ENCODE measurements around the gene PPAT. TPM values are rescaled to one million over a fixed set of nuclear protein-coding genes. Genes with fewer than 3 reads are reported as not detected.

PPAT gene
- total RNA-seq, result 11.7 and 12.9 TPM in 2 replicates

DNA sequence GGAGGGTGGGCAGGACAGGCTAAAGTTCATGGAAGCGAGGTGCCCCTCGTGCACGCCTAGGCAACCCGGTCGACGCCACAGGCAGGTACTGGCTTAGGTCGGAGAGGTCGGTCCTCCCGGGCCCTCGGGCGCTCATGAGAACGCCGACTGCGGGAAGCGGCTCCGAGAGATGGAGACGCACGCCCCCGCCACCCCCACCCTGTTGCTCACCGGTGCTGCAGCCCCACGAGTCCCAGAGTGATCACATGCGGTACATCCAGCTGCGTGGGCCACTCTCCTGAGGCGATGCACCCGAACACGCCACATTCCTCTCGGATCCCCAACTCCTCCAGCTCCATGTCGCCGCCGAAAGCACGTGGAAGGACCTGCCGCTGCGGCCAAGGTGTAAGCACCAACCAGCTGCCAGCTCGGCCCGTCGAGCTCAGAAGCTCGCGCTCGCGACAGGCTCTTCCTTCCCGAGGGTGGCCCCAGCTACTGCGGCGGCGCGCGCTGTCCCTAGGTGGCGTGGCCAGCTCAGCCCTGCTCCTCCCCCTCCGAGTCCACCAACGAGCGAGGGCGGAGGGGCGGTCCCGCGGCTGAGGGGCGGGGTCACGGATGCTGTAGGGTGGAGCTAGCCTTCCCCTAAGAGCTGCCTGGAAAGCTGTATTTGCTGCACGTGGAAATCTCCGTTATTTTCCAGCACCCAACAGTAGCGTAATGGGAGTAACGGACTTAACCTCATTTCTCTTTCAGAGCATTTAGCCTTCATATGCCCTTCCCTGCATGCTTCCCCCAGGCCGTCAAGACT is at the start of gene PPAT:
TSS of gene PPAT (minus strand) at position 476 of the 787 bp plus-strand sequence. CDS start at position 338, 138 bp downstream.
- CTCF ChIA-PET, result interaction anchor here (1.0 to 5.6 kb wide), 8 partner anchors 11 to 487 kb away, joined by 4 to 38 read pairs (median 5); partner anchors contain the start of genes AASDH, CEP135 and SRP72
- H3K36me3 Mint-ChIP-seq (ENCODE audit: low read depth), result peaks cover 9% of the 10 kb centered on the region
- intact Hi-C loops (cut with micrococcal nuclease), result loop anchor here (1.0 to 10.0 kb wide), 8 partner anchors 10 to 1040 kb away; partner anchors contain the start of genes AASDH, NOA1, SPINK2 and TMEM165

GRCh38 chr4:56480691-56481090 is 45.3 kb upstream of the PPAT start:
- TF ChIP-seq CTCF (IDR thresholded peaks at IDR 0.05), result no peak
- ChIA-PET CTCF (no interaction called here), POLR2A (no interaction called here)
- no peak overlapping the region for H3K4me3 Mint-ChIP-seq
- H3K9me3 Mint-ChIP-seq, result no peaks in the 10 kb centered on the region
- H3K27me3 Mint-ChIP-seq, result no peaks in the 10 kb centered on the region
- peaks cover 3% of the 10 kb centered on the region for H3K4me1 Mint-ChIP-seq
- no peak for DNase-seq
- H3K27ac Mint-ChIP-seq, result no peak overlapping the region
- intact Hi-C loops (cut with micrococcal nuclease), result no loop called here
- no peak for ATAC-seq (ENCODE audit: low read depth)
- peaks cover 74% of the 10 kb centered on the region for H3K36me3 Mint-ChIP-seq (ENCODE audit: low read depth)

More for the DNA sequence above, at the start of gene PPAT:
- TF ChIP-seq CTCF (IDR thresholded peaks at IDR 0.05), result no peak
- peak; percentile 98 for DNase-seq
- ATAC-seq (ENCODE audit: low read depth), result peak; percentile 86
- no peaks in the 10 kb centered on the region for H3K27me3 Mint-ChIP-seq
- H3K27ac Mint-ChIP-seq, result peak within 1 kb of the TSS; percentile 97
- no peaks in the 10 kb centered on the region for H3K9me3 Mint-ChIP-seq
- H3K4me3 Mint-ChIP-seq, result peak within 1 kb of the TSS; percentile 90
- H3K4me1 Mint-ChIP-seq, result peaks cover 37% of the 10 kb centered on the region
- POLR2A ChIA-PET, result interaction anchor here (0.6 to 5.2 kb wide), 18 partner anchors 10 to 1040 kb away, joined by 3 to 95 read pairs (median 4); partner anchors contain the start of genes AASDH, CEP135, NOA1 and POLR2B

GRCh38 chr4:56477192-56477702 is 41.8 kb upstream of the PPAT start:
- ChIA-PET POLR2A (no interaction called here), CTCF (no interaction called here)
- ATAC-seq (ENCODE audit: low read depth), result no peak
- intact Hi-C loops (cut with micrococcal nuclease), result no loop called here
- no peak for TF ChIP-seq CTCF (IDR thresholded peaks at IDR 0.05)
- H3K9me3 Mint-ChIP-seq, result no peaks in the 10 kb centered on the region
- peaks cover 5% of the 10 kb centered on the region for H3K4me1 Mint-ChIP-seq
- DNase-seq, result no peak
- H3K4me3 Mint-ChIP-seq, result no peak overlapping the region
- H3K36me3 Mint-ChIP-seq (ENCODE audit: low read depth), result peaks cover 79% of the 10 kb centered on the region
- no peaks in the 10 kb centered on the region for H3K27me3 Mint-ChIP-seq
- H3K27ac Mint-ChIP-seq, result no peak overlapping the region

DNA sequence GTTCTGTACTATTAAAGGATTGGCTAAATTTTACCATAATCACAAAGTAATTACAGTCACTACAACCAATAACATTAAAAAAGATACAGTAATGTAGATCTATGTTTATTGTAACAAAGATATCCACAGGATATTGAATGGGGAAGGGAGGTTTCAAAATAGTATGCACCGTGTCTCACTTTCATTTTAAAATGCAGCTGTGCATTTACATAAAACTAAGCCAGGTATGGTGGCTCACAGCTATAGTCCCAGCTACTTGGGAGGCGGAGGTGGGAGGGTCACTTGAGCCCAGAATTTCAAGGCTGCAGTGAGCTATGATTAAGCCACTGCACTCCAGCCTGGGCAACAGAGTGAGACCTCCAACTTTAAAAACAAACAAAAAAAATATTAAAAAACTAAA is 40.5 kb upstream of the PPAT start:
- Mint-ChIP-seq H3K9me3 (no peaks in the 10 kb centered on the region), H3K27ac (no peak overlapping the region), H3K36me3 (ENCODE audit: low read depth) (peaks cover 86% of the 10 kb centered on the region), H3K4me1 (peaks cover 7% of the 10 kb centered on the region), H3K4me3 (no peak overlapping the region), H3K27me3 (no peaks in the 10 kb centered on the region)
- intact Hi-C loops (cut with micrococcal nuclease), result loop anchor here (1.0 to 2.0 kb wide), 2 partner anchors 8 to 17 kb away; no protein-coding TSS in a partner anchor
- TF ChIP-seq CTCF (IDR thresholded peaks at IDR 0.05), result no peak
- POLR2A ChIA-PET, result no interaction called here
- CTCF ChIA-PET, result no interaction called here
- ATAC-seq (ENCODE audit: low read depth) (no peak), DNase-seq (no peak)

Data from activated B cell treated with CpG ODN at 0.5 μM for 24 hours (primary cell).